Choroid plexus epithelial cell (primary cell): Measurements from ENCODE around the gene PLSCR5.

Experiments used
- DNase-seq: peaks from one replicate; pipeline ENCODE4 v3.0.0-alpha.2; 2010; ENCODE audit warnings: low read depth
- H3K4me3 ChIP-seq: 2 replicates; pipeline ENCODE4 v1.5.1; 2011; ENCODE audit warnings: low read depth, mild to moderate bottlenecking, control low read depth, low read length, moderate library complexity
- CTCF ChIP-seq: conservative IDR thresholded peaks from 2 replicates; pipeline ENCODE4 v1.5.1; 2011; ENCODE audit warnings: low read depth, mild to moderate bottlenecking, control low read depth, inconsistent platforms, low read length, moderate library complexity

Gene PLSCR5

DNA sequence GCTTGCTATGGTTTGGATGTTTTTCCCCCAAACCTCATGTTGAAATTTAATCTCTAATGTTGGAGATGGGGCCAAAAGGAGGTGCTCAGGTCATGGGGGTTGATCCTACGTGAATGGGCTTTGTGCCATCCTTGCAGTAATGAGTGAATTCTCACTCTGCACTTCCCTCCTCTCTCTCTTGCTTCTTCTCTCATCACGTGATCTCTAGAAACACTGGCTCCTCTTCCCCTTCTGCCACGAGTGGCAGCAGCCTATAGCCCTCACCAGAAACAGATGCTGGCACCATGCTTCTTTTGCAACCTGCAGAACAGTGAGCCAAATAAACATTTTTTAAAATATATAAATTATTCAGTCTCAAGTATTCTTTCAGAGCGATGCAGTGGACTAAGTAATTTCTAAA, 47.4 kb downstream of the PLSCR5 start:
- DNase-seq = no peak
- no peak for TF ChIP-seq CTCF
- no peak overlapping the region for H3K4me3 ChIP-seq

DNA sequence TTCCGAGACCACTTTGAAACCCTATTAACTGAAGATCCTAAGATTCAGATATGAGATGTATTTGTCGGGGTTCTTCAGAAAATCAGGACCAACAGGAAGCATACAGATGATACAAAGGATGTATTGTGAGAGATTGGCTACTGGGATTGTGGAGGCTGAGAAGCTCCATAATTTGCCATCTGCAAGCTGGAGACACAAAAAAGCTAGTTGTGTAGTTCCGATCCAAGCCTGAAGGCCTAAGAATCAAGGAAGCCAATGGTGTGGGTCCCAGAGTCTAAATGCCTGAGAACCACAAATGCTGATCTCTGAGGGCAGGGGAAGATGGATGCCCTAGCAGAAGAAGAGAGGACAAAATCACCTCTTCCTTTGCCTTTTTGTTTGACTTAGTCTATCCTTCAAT, 49.8 kb downstream of the PLSCR5 start:
- no peak overlapping the region for H3K4me3 ChIP-seq
- no peak for TF ChIP-seq CTCF
- DNase-seq = no peak

GRCh38 chr3:146554151-146554760, 50.9 kb downstream of the PLSCR5 start:
- peak; percentile 67 for DNase-seq
- TF ChIP-seq CTCF = no peak
- H3K4me3 ChIP-seq = no peak overlapping the region

DNA sequence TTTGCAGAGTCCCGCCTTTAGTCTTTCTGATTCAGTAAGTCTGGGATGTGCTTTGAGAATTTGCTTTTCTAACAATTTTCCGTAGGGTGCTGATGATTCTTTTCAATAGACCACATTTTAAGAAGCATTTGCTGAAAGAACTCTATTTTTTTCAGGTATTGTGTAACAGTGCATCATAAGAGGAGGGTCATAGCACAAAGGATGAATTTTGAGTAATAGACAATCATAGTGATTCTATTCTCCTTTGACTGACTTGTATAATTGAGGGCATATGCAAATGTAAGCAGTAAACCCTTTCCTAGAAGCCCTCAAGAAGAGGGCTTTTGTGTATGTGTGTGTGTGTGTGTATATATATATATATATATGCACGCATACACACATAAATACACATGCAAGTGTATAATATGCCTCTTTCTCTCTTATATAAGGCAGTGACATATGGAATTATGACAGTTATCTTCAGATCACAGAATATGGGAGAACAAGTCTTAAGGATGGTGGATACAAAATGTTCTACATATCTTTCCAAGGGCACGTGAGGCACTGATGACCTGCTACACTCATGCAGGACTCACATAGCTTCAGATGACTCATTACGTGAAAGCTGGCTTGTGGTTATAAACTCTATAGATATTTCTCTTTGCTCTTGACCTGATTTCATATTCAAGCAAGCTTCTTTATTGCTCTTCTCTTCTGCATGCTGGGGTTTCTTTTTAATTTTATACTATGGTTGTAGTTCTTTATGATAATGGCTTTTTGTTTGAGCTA, 54.2 kb downstream of the PLSCR5 start:
- TF ChIP-seq CTCF = no peak
- DNase-seq = peak; percentile 97
- no peak overlapping the region for H3K4me3 ChIP-seq

DNA sequence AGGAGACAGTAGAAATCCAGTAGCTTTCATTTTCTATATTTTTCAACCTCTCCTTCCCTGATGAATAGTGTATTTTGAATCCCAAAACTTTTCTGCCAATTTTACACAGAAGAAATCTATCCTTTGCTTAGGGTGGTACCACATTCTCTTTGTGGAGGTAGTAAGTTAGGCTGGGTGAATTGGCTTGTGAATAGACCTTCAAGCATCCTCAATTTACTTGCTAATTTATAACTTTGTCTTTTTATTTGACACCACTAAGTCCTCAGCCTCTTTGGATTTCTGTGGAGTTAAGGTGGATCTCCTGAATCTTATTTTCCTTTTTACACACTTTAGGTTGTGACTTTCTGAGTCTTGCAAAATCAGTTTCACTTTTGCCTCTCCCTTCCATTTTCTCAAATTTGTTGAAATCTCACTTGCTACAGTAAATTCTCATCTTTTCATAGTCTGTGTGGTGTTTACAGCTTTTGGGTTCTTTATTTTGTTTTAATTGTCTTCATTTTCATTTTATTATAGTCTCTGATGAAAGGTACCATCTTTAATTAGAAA, 55.0 kb downstream of the PLSCR5 start:
- no peak for TF ChIP-seq CTCF

DNA sequence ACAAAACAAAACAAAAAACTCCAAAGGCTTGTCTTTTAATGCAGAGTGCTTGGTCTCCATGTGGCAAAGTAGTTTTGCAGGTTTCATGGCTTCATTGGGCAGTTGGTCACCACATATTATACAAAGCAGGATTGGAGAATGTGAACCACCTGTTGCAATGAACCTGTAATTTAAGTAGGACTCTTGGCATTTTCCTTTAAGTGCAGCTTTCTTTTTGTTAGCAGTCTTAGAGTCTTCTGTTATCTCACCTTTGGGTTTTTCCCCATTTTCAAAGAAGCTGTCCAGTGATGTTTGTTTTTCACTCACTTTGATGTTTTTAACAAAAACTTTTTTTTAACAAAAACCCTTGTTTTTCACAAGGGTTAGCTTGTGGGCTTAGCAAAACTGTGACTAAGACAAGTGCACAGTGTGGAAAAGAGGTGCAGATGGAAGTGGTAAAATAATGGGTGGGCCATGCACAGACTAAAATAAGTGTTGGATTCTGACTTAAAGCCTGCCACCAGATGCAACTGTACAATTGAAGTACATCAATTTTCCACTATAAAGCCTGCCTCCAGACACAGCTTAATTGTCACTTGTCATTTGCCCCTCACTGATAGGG, 57.8 kb downstream of the PLSCR5 start:
- DNase-seq = no peak
- H3K4me3 ChIP-seq = no peak overlapping the region
- no peak for TF ChIP-seq CTCF

More for the DNA sequence above, 55.0 kb downstream of the PLSCR5 start:
- DNase-seq = peak; percentile 50
- H3K4me3 ChIP-seq = no peak overlapping the region
